ENCODE results near the gene LSAMP. TPM values are rescaled to one million over a fixed set of nuclear protein-coding genes. Genes with fewer than 3 reads are reported as not detected.

LSAMP gene
- total and polyA plus RNA-seq, 2 of the 4 experiments (the other 2 are of a cell fraction): 7.9 to 8.0 TPM

DNA sequence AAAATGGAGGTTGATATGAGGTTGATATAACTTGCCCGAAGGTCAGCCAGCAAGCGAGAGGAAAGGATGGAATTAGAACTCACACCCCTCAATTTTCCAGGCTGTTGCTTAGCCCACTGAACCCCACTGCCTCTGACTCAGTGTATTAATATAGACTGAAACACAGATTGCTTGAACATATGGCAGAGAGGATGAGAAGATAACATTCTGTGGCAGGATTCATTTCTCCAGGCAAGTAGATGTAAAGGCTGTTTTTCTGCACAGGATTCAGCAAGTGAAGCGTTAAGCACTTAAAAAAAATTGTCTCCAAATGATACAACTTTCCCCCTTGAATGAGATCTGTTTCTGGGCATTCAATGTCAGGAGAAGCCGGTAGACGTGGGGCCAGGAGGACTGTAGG, 486.8 kb downstream of the LSAMP start:
- H2AK5ac ChIP-seq (ENCODE audit: low read depth, low read length): no peak overlapping the region
- H3K23ac ChIP-seq (ENCODE audit: low read depth, low read length): no peak overlapping the region
- H2BK20ac ChIP-seq (ENCODE audit: low read depth, low read length): no peak overlapping the region
- intact Hi-C loops (cut with micrococcal nuclease) (no loop called here), dilution Hi-C loops (cut with HindIII; ENCODE audit: low sequenced_read_pairs, unreplicated experiment) (no loop called here), in situ Hi-C loops (cut with MboI; ENCODE audit: low sequenced_read_pairs) (no loop called here)
- H3K4me1 ChIP-seq (ENCODE audit: control insufficient read depth, insufficient read depth, low read length): no peaks in the 10 kb centered on the region; the same call in 1 of the 2 replicates
- no TSS peak for BruUV-seq (replicated peaks)
- H3K79me1 ChIP-seq (ENCODE audit: low read depth in 1 of 2, low read length in 2 of 2): no peaks in the 10 kb centered on the region
- POLR2A ChIA-PET (ENCODE audit: unreplicated experiment): no interaction called here
- H2AFZ ChIP-seq (replicated peaks; ENCODE audit: low read length, poor library complexity): no peak overlapping the region
- no peak overlapping the region for H2BK120ac ChIP-seq (ENCODE audit: low read depth, low read length)
- no peaks in the 10 kb centered on the region for H3K9me3 ChIP-seq (ENCODE audit: control insufficient read depth, insufficient read depth, low read length)
- H3K14ac ChIP-seq (replicated peaks; ENCODE audit: low read depth, low read length): no peak overlapping the region
- H3K4me2 ChIP-seq (ENCODE audit: low read depth, low read length): no peak overlapping the region
- no peak overlapping the region for H2AK9ac ChIP-seq (replicated peaks; ENCODE audit: low read depth, low read length, poor library complexity)
- H2BK15ac ChIP-seq (ENCODE audit: low read depth, low read length): no peak overlapping the region
- no peak overlapping the region for H2BK5ac ChIP-seq (ENCODE audit: low read depth, low read length, poor library complexity, severe bottlenecking)
- H3K27me3 ChIP-seq (ENCODE audit: control insufficient read depth, insufficient read depth, low read length): no peaks in the 10 kb centered on the region
- CTCF ChIA-PET: no interaction called here
- no peak overlapping the region for H3K27ac ChIP-seq (ENCODE audit: insufficient read depth, low read length)
- no peak overlapping the region for H4K5ac ChIP-seq (ENCODE audit: low read depth, low read length)
- no peaks in the 10 kb centered on the region; the same call in 1 of the 2 replicates for H3K9me1 ChIP-seq (ENCODE audit: insufficient read depth, low read length)
- no peak overlapping the region for H4K8ac ChIP-seq (ENCODE audit: low read depth in 2 of 2, low read length in 2 of 2)
- no peak overlapping the region for H3K9ac ChIP-seq (ENCODE audit: low read depth, low read length)
- no peak for TF ChIP-seq CEBPB (IDR thresholded peaks at IDR 0.05; ENCODE audit: low read depth, low read length)
- TF ChIP-seq RCOR1 (IDR thresholded peaks at IDR 0.05; ENCODE audit: insufficient replicate concordance, low read length): no peak
- no peak for TF ChIP-seq SMC3 (IDR thresholded peaks at IDR 0.05; ENCODE audit: low read depth, low read length)
- no peak for TF ChIP-seq BHLHE40 (IDR thresholded peaks at IDR 0.05; ENCODE audit: low read depth, low read length)
- no peak for TF ChIP-seq CHD1 (IDR thresholded peaks at IDR 0.05; ENCODE audit: low read depth, low read length)
- no peak for TF ChIP-seq MXI1 (IDR thresholded peaks at IDR 0.05; ENCODE audit: borderline replicate concordance, low read depth, low read length)
- no peak for TF ChIP-seq MAZ (IDR thresholded peaks at IDR 0.05; ENCODE audit: borderline replicate concordance, low read depth, low read length)
- TF ChIP-seq, protein P1, sequence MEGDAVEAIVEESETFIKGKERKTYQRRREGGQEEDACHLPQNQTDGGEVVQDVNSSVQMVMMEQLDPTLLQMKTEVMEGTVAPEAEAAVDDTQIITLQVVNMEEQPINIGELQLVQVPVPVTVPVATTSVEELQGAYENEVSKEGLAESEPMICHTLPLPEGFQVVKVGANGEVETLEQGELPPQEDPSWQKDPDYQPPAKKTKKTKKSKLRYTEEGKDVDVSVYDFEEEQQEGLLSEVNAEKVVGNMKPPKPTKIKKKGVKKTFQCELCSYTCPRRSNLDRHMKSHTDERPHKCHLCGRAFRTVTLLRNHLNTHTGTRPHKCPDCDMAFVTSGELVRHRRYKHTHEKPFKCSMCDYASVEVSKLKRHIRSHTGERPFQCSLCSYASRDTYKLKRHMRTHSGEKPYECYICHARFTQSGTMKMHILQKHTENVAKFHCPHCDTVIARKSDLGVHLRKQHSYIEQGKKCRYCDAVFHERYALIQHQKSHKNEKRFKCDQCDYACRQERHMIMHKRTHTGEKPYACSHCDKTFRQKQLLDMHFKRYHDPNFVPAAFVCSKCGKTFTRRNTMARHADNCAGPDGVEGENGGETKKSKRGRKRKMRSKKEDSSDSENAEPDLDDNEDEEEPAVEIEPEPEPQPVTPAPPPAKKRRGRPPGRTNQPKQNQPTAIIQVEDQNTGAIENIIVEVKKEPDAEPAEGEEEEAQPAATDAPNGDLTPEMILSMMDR (conservative IDR thresholded peaks at IDR 0.05; ENCODE audit: low read depth, low read length): no peak
- H3K36me3 ChIP-seq (ENCODE audit: control insufficient read depth, insufficient read depth, low read length): no peaks in the 10 kb centered on the region
- no peak overlapping the region for H3K4ac ChIP-seq (ENCODE audit: low read depth, low read length)
- H3K4me3 ChIP-seq (ENCODE audit: insufficient read depth, low read depth, low read length): no peak overlapping the region
- H3K56ac ChIP-seq (ENCODE audit: extremely low read depth, insufficient read depth, low read length): no peak overlapping the region
- no CpG with 5 or more reads among the region's 5 CpGs for WGBS, 2 experiments (ENCODE audit: extremely low coverage in 2 of 2, insufficient read length in 1 of 2)
- DNase-seq: no peak
- H4K91ac ChIP-seq (ENCODE audit: insufficient read depth, low read depth, low read length): no peak overlapping the region
- no peaks in the 10 kb centered on the region for H4K20me1 ChIP-seq (ENCODE audit: insufficient read depth, low read length)
- H3K18ac ChIP-seq (ENCODE audit: low read depth, low read length): no peak overlapping the region
- ATAC-seq (ENCODE audit: low read depth): no peak
